ENCODE measurements around the gene PLA2G6. TPM values are rescaled to one million over a fixed set of nuclear protein-coding genes. Genes with fewer than 3 reads are reported as not detected.

Gene PLA2G6
- total and polyA plus RNA-seq, 2 of the 13 experiments (the other 11 are each of a cell fraction or from before 2014, with no cell fraction given), result 4.8 to 11.5 TPM

- TF ChIP-seq RFXAP (CRISPR knock-in tag; IDR thresholded peaks at IDR 0.05; ENCODE audit: borderline replicate concordance), result 0 out of 2 replicates have a peak, but pooled peaks have one; percentile 55
- no peak for TF ChIP-seq ZNF567 (CRISPR knock-in tag; IDR thresholded peaks at IDR 0.05; ENCODE audit: borderline replicate concordance)
- no peak for TF ChIP-seq SMAD1 (CRISPR knock-in tag; IDR thresholded peaks at IDR 0.05; ENCODE audit: borderline replicate concordance, low read depth)
- TF ChIP-seq, protein P1, sequence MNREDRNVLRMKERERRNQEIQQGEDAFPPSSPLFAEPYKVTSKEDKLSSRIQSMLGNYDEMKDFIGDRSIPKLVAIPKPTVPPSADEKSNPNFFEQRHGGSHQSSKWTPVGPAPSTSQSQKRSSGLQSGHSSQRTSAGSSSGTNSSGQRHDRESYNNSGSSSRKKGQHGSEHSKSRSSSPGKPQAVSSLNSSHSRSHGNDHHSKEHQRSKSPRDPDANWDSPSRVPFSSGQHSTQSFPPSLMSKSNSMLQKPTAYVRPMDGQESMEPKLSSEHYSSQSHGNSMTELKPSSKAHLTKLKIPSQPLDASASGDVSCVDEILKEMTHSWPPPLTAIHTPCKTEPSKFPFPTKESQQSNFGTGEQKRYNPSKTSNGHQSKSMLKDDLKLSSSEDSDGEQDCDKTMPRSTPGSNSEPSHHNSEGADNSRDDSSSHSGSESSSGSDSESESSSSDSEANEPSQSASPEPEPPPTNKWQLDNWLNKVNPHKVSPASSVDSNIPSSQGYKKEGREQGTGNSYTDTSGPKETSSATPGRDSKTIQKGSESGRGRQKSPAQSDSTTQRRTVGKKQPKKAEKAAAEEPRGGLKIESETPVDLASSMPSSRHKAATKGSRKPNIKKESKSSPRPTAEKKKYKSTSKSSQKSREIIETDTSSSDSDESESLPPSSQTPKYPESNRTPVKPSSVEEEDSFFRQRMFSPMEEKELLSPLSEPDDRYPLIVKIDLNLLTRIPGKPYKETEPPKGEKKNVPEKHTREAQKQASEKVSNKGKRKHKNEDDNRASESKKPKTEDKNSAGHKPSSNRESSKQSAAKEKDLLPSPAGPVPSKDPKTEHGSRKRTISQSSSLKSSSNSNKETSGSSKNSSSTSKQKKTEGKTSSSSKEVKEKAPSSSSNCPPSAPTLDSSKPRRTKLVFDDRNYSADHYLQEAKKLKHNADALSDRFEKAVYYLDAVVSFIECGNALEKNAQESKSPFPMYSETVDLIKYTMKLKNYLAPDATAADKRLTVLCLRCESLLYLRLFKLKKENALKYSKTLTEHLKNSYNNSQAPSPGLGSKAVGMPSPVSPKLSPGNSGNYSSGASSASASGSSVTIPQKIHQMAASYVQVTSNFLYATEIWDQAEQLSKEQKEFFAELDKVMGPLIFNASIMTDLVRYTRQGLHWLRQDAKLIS (CRISPR knock-in tag; IDR thresholded peaks at IDR 0.05), result no peak
- TF ChIP-seq HOXA5 (CRISPR knock-in tag; IDR thresholded peaks at IDR 0.05), result no peak
- no peak for TF ChIP-seq CBX2 (IDR thresholded peaks at IDR 0.05; ENCODE audit: low read depth, low read length)
- no peak for TF ChIP-seq CBX2 (CRISPR knock-in tag; IDR thresholded peaks at IDR 0.05; ENCODE audit: low read depth)
- TF ChIP-seq ZNF619 (CRISPR knock-in tag; IDR thresholded peaks at IDR 0.05), result no peak
- TF ChIP-seq SSRP1 (CRISPR knock-in tag; IDR thresholded peaks at IDR 0.05), result no peak
- no peak for TF ChIP-seq XBP1 (CRISPR knock-in tag; IDR thresholded peaks at IDR 0.05)
- no peak for TF ChIP-seq ZNF652 (CRISPR knock-in tag; IDR thresholded peaks at IDR 0.05; ENCODE audit: borderline replicate concordance, low read depth)
- TF ChIP-seq, protein P2, sequence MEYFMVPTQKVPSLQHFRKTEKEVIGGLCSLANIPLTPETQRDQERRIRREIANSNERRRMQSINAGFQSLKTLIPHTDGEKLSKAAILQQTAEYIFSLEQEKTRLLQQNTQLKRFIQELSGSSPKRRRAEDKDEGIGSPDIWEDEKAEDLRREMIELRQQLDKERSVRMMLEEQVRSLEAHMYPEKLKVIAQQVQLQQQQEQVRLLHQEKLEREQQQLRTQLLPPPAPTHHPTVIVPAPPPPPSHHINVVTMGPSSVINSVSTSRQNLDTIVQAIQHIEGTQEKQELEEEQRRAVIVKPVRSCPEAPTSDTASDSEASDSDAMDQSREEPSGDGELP (IDR thresholded peaks at IDR 0.05; ENCODE audit: borderline replicate concordance, low read depth), result no peak
- no peak for TF ChIP-seq ZNF556 (CRISPR knock-in tag; IDR thresholded peaks at IDR 0.05; ENCODE audit: borderline replicate concordance)
- TF ChIP-seq ARID3A (IDR thresholded peaks at IDR 0.05; ENCODE audit: low read depth, low read length), result peak; percentile 39; the same call in 1 of the 2 replicates
- TF ChIP-seq NFKBIZ (CRISPR knock-in tag; IDR thresholded peaks at IDR 0.05), result peak; percentile 40; the same call in 1 of the 2 replicates
- TF ChIP-seq ZNF615 (CRISPR knock-in tag; IDR thresholded peaks at IDR 0.05; ENCODE audit: borderline replicate concordance), result no peak
- TF ChIP-seq ATF1 (CRISPR knock-in tag; IDR thresholded peaks at IDR 0.05), result no peak
- TF ChIP-seq, protein P3, sequence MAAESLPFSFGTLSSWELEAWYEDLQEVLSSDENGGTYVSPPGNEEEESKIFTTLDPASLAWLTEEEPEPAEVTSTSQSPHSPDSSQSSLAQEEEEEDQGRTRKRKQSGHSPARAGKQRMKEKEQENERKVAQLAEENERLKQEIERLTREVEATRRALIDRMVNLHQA (CRISPR knock-in tag; IDR thresholded peaks at IDR 0.05), result no peak
- TF ChIP-seq PITX1 (CRISPR knock-in tag; IDR thresholded peaks at IDR 0.05), result no peak; the same call in 1 of the 2 replicates
- no peak for TF ChIP-seq NR1H2 (CRISPR knock-in tag; IDR thresholded peaks at IDR 0.05; ENCODE audit: borderline replicate concordance, low read depth)
- no peak for TF ChIP-seq ZNF138 (CRISPR knock-in tag; IDR thresholded peaks at IDR 0.05; ENCODE audit: low read depth)
- peak; percentile 61 for TF ChIP-seq ZGPAT (CRISPR knock-in tag; IDR thresholded peaks at IDR 0.05)
Observed at GRCh38 chr22:38110008-38110862, 71.4 kb downstream of the PLA2G6 start, which contains the start of gene BAIAP2L2 (continued).
